ENCODE results near the gene PKHD1.

The PKHD1 gene

GRCh38 chr6:52087498-52087999 lies at the start of gene PKHD1:
Gene PKHD1, minus strand, starts transcription at chr6:52087613. Its CDS starts 2,680 bp downstream, at chr6:52084933.
- no peak for TF ChIP-seq POLR2A (IDR thresholded peaks at IDR 0.05; ENCODE audit: low read depth, low read length)
- DNase-seq (ENCODE audit: insufficient read length, low spot score) (no peak), FAIRE-seq (no peak)

DNA sequence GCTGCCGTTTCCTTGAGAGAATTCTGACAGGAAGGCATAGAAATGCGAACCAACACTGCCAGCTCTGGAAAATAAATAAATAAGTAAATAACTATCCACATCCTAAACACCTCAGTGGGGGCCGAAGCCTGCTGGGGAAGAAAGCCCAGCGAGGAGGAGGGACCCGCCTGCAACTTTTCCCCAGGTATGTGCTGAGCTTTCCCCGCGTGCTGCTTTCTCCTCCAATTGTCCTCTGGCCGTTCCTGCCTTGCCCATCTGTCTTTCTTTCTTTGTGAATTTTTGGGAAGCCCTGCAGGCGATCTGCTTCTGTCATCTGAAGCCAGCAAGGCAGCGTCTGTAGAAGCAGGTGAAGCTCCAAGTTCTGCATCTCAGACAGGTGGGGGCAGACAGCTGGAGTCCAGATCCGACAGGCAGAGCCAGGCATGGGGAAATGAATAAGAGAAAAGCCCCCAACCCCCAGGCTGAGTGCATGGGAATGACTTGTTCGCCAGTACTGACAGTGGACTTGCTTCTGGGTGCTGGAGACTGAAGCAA lies 49.6 kb upstream of the PKHD1 start:
- DNase-seq (ENCODE audit: insufficient read length, low spot score) (no peak), FAIRE-seq (no peak)
- no peak for TF ChIP-seq POLR2A (IDR thresholded peaks at IDR 0.05; ENCODE audit: low read depth, low read length)

DNA sequence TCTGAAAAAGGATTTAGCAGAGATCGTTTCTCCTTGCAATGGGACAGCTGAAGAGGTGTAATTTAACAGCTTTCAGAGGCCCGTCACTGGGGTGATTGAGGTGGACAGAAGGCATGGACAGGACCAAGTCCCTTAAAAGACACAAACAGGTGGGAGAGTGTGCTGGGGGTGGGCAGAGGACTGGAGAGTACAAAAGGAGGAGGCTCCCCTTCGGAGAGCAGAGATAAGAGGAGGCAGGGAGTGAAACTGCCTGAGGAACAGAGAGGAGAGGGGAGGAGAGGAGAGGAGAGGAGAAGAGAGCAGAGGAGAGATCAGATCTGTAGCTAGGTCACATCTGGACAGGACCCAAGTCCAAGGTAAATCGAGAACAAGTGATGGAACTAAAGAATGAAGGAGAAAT lies 48.6 kb upstream of the PKHD1 start:
- no peak for FAIRE-seq
- DNase-seq (ENCODE audit: insufficient read length, low spot score), result no peak
- TF ChIP-seq POLR2A (IDR thresholded peaks at IDR 0.05; ENCODE audit: low read depth, low read length), result no peak

DNA sequence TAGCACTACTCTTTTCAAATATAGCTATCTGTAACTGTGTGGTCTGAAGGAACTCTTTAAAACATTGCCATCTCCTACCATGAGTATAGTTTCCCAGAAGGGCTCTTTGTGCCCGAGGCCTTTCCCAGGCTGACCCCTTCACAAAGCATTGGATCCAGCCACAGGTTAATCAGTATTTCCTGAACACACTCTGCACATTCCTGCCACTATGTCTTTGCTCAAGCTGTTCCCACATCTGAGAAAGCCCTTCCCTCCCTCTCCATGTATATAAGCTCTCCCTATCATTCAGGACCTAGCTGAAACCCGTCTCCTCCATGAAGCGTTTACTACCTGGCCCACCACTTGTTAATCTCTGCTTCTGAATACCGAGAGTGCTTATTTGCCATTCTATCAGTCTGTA lies 47.8 kb upstream of the PKHD1 start:
- DNase-seq (ENCODE audit: insufficient read length, low spot score) (no peak), FAIRE-seq (no peak)
- TF ChIP-seq POLR2A (IDR thresholded peaks at IDR 0.05; ENCODE audit: low read depth, low read length), result no peak

DNA sequence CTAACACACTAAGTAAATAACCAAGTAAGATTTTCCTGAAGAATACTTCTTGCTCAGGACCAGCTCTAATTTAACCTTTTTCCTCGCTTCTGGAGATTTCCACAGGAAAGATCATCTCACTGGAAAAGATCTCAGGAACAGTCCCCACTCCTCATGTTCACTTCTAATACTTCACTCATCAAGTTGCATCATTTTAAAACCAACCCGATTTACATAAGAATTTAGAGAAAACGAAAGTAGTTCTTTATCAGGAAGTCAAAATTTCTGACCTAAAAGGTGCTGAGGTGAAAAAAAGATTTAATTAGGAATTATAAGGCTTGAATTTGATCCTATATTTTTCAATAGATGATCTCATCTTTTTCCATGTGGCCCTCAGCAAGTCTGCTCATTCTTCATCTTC lies 46.6 kb upstream of the PKHD1 start:
- DNase-seq (ENCODE audit: insufficient read length, low spot score) (no peak), FAIRE-seq (no peak)
- TF ChIP-seq POLR2A (IDR thresholded peaks at IDR 0.05; ENCODE audit: low read depth, low read length), result no peak

DNA sequence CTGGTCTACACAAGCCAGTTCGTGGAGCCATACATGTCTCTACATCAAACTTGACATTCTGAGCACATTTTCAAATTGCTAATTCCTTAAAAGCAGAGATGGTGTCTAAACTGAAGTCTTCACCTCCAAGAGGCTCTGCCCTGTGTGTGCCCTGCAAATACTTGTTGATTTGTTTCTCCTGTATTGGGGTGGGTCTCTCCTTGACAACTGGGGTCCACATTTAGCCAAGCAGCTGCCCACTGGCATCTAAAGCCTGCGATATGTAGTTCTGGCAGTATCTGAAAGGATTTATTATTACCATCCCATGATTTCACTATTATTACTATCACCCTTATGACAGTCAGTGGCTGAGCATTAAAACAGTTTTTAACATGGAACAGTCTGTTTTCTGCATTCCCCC lies 45.9 kb upstream of the PKHD1 start:
- DNase-seq (ENCODE audit: insufficient read length, low spot score) (no peak), FAIRE-seq (no peak)
- TF ChIP-seq POLR2A (IDR thresholded peaks at IDR 0.05; ENCODE audit: low read depth, low read length), result no peak

GRCh38 chr6:52132292-52132691 lies 44.9 kb upstream of the PKHD1 start:
- TF ChIP-seq POLR2A (IDR thresholded peaks at IDR 0.05; ENCODE audit: low read depth, low read length), result no peak
- DNase-seq (ENCODE audit: insufficient read length, low spot score), result no peak
- FAIRE-seq, result no peak

- TF ChIP-seq POLR2A (IDR thresholded peaks at IDR 0.05; ENCODE audit: low read depth, low read length), result no peak
- no peak for DNase-seq (ENCODE audit: insufficient read length, low spot score)
- FAIRE-seq, result no peak
These were observed 43.0 kb upstream of the PKHD1 start for GRCh38 chr6:52130440-52130839.

- FAIRE-seq, result no peak
These were observed 40.5 kb upstream of the PKHD1 start for GRCh38 chr6:52127957-52128356.

GRCh38 chr6:52126231-52126630 lies 38.8 kb upstream of the PKHD1 start:
- no peak for DNase-seq (ENCODE audit: insufficient read length, low spot score)
- TF ChIP-seq POLR2A (IDR thresholded peaks at IDR 0.05; ENCODE audit: low read depth, low read length), result no peak
- FAIRE-seq, result no peak

More at GRCh38 chr6:52127957-52128356, 40.5 kb upstream of the PKHD1 start:
- no peak for DNase-seq (ENCODE audit: insufficient read length, low spot score)
- TF ChIP-seq POLR2A (IDR thresholded peaks at IDR 0.05; ENCODE audit: low read depth, low read length), result no peak

DNA sequence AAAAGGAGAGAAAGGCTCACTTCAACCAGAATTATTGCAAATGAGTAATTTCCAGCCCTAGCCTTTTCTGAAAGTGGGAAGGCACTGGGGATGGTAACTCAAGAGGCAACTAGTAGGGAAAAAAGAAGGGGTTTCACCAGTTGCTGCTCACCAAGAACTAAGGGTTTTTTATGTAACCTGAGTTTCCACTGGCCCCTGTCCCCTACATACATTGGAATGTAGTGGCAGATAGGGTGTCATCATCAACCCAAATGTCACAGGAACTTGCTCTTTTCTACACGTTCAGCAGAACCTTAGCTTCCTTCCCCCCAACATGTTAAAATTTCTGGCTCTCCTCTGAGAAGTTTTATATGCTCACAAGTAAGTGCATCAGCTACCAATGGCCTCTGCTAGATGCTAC lies 38.2 kb upstream of the PKHD1 start:
- TF ChIP-seq POLR2A (IDR thresholded peaks at IDR 0.05; ENCODE audit: low read depth, low read length), result no peak
- no peak for DNase-seq (ENCODE audit: insufficient read length, low spot score)
- no peak for FAIRE-seq

- DNase-seq (ENCODE audit: insufficient read length, low spot score) (no peak), FAIRE-seq (no peak)
- TF ChIP-seq POLR2A (IDR thresholded peaks at IDR 0.05; ENCODE audit: low read depth, low read length), result no peak
These were observed 37.7 kb upstream of the PKHD1 start for GRCh38 chr6:52125139-52125538.

GRCh38 chr6:52124126-52125121 lies 37.0 kb upstream of the PKHD1 start:
- TF ChIP-seq POLR2A (IDR thresholded peaks at IDR 0.05; ENCODE audit: low read depth, low read length), result no peak
- DNase-seq (ENCODE audit: insufficient read length, low spot score), result no peak
- FAIRE-seq, result no peak

- FAIRE-seq, result no peak
- no peak for DNase-seq (ENCODE audit: insufficient read length, low spot score)
- no peak for TF ChIP-seq POLR2A (IDR thresholded peaks at IDR 0.05; ENCODE audit: low read depth, low read length)
These were observed 35.8 kb upstream of the PKHD1 start for GRCh38 chr6:52123251-52123650.

- no peak for TF ChIP-seq POLR2A (IDR thresholded peaks at IDR 0.05; ENCODE audit: low read depth, low read length)
- no peak for DNase-seq (ENCODE audit: insufficient read length, low spot score)
- FAIRE-seq, result no peak
These were observed 29.9 kb upstream of the PKHD1 start for GRCh38 chr6:52117352-52117751.

All from H54 (cell line).